NCI-H446 treated with DMSO at 0.1 percent for 48 hours (cell line): ENCODE data around the gene DAB1.

Source experiments
- DNase-seq: peaks from one replicate; lab custom pipeline; 2025; lab: John Stamatoyannopoulos, UW

The DAB1 gene

GRCh38 chr1:57411262-57411661, 12.6 kb downstream of the DAB1 start:
- DNase-seq = no peak

GRCh38 chr1:57410508-57410907, 13.4 kb downstream of the DAB1 start:
- DNase-seq = no peak

GRCh38 chr1:57407928-57408327, 15.9 kb downstream of the DAB1 start:
- no peak for DNase-seq

- no peak for DNase-seq
Measured at GRCh38 chr1:57406428-57406970, 17.4 kb downstream of the DAB1 start.

- DNase-seq = no peak
Measured at GRCh38 chr1:57404884-57405283, 19.0 kb downstream of the DAB1 start.

GRCh38 chr1:57403201-57403600, 20.7 kb downstream of the DAB1 start:
- no peak for DNase-seq

- no peak for DNase-seq
Measured at GRCh38 chr1:57401671-57402070, 22.2 kb downstream of the DAB1 start.

- DNase-seq = no peak
Measured at GRCh38 chr1:57400048-57400447, 23.8 kb downstream of the DAB1 start.

GRCh38 chr1:57393058-57393584, 30.7 kb downstream of the DAB1 start:
- DNase-seq = no peak

GRCh38 chr1:57385336-57385735, 38.5 kb downstream of the DAB1 start:
- no peak for DNase-seq

GRCh38 chr1:57384901-57385300, 39.0 kb downstream of the DAB1 start:
- DNase-seq = no peak

GRCh38 chr1:57384284-57384683, 39.6 kb downstream of the DAB1 start:
- no peak for DNase-seq

- DNase-seq = no peak
Measured at GRCh38 chr1:57381871-57382270, 42.0 kb downstream of the DAB1 start.

- no peak for DNase-seq
Measured at GRCh38 chr1:57381426-57381825, 42.4 kb downstream of the DAB1 start.

GRCh38 chr1:57380923-57381322, 42.9 kb downstream of the DAB1 start:
- DNase-seq = no peak

- no peak for DNase-seq
Measured at GRCh38 chr1:57378534-57378933, 45.3 kb downstream of the DAB1 start.

- no peak for DNase-seq
Measured at GRCh38 chr1:57377339-57378139, 46.3 kb downstream of the DAB1 start.

GRCh38 chr1:57376041-57376440, 47.8 kb downstream of the DAB1 start:
- DNase-seq = no peak

- no peak for DNase-seq
Measured at GRCh38 chr1:57369889-57370288, 54.0 kb downstream of the DAB1 start.

- DNase-seq = no peak
Measured at GRCh38 chr1:57367945-57368344, 55.9 kb downstream of the DAB1 start.

GRCh38 chr1:57363643-57364042, 60.2 kb downstream of the DAB1 start:
- DNase-seq = no peak

- DNase-seq = no peak
Measured at GRCh38 chr1:57363165-57363564, 60.7 kb downstream of the DAB1 start.

- no peak for DNase-seq
Measured at GRCh38 chr1:57362480-57362879, 61.4 kb downstream of the DAB1 start.

GRCh38 chr1:57361516-57361915, 62.3 kb downstream of the DAB1 start:
- DNase-seq = no peak
